ENCODE measurements around the gene REG4.
A peak's percentile ranks its signal among the peaks of the same experiment; 100 is the strongest.

Gene REG4

DNA sequence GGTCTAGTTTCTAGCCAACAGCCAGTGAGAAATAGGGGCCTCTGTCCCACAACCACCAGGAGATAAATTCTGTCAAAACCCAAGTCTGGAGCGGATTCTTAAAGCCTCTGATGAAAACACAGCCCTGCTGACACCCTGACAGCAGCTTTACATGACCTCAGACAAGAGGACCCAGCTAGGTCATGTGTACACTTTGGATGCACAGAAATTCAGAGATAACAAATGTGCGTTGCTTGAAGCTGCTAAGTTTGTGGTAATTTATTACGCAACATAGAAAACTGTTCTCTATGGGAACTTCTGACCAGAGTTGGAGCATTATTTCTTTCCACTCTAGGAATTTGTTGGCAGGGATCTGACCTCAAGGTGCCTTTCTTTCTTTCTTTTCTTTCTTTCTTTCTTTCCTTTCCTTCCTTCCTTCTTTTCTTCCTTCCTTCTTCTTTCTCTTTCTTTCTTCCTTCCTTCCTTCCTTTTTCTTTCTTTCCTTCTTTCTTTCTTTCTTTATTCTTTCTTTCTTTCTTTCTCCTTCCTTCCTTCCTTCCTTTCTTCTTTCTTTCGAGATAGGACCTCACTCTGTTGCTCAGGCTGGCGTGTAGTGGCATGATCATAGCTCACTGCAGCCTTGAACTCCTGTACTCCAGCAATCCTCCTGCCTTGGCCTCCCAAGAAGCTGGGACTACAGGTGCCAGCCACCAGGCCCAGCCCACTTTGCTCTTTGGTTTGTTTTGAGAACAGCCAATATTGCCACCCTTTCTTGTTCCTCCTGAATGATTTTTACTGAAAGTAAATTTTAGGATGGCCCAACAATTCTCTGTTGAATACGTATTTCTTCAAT is 27.7 kb downstream of the REG4 start:
- Histone ChIP-seq H3K4me1 (ENCODE audit: control insufficient read depth in 2 of 2, insufficient read depth in 2 of 2, low read length in 2 of 2) (peaks cover 14 to 50% of the 10 kb centered on the region in 2 donors), H3K36me3 (ENCODE audit: control insufficient read depth in 2 of 2, insufficient read depth in 2 of 2, low read length in 2 of 2) (no peaks in the 10 kb centered on the region), H3K9me3 (ENCODE audit: control insufficient read depth in 2 of 2, low read length in 2 of 2) (no peaks in the 10 kb centered on the region), H3K9ac (ENCODE audit: low read depth in 1 of 2, low read length in 2 of 2) (peak overlapping the region in 1 of 2 donors; percentile 7), H3K27me3 (ENCODE audit: control insufficient read depth in 2 of 2, insufficient read depth in 2 of 2, low read length in 2 of 2) (no peaks in the 10 kb centered on the region), H3K27ac (ENCODE audit: low read depth in 2 of 2, low read length in 2 of 2) (peak overlapping the region in 1 of 2 donors; percentile 40), H3K4me3 (ENCODE audit: low read length in 2 of 2) (no peak overlapping the region)

GRCh38 chr1:119782631-119783325 is 28.5 kb downstream of the REG4 start:
- Histone ChIP-seq H3K9me3 (ENCODE audit: control insufficient read depth in 2 of 2, low read length in 2 of 2) (no peaks in the 10 kb centered on the region), H3K4me1 (ENCODE audit: control insufficient read depth in 2 of 2, insufficient read depth in 2 of 2, low read length in 2 of 2) (peaks cover 14 to 47% of the 10 kb centered on the region in 2 donors), H3K9ac (ENCODE audit: low read depth in 1 of 2, low read length in 2 of 2) (no peak overlapping the region), H3K36me3 (ENCODE audit: control insufficient read depth in 2 of 2, insufficient read depth in 2 of 2, low read length in 2 of 2) (no peaks in the 10 kb centered on the region), H3K4me3 (ENCODE audit: low read length in 2 of 2) (no peak overlapping the region), H3K27me3 (ENCODE audit: control insufficient read depth in 2 of 2, insufficient read depth in 2 of 2, low read length in 2 of 2) (no peaks in the 10 kb centered on the region), H3K27ac (ENCODE audit: low read depth in 2 of 2, low read length in 2 of 2) (no peak overlapping the region)

DNA sequence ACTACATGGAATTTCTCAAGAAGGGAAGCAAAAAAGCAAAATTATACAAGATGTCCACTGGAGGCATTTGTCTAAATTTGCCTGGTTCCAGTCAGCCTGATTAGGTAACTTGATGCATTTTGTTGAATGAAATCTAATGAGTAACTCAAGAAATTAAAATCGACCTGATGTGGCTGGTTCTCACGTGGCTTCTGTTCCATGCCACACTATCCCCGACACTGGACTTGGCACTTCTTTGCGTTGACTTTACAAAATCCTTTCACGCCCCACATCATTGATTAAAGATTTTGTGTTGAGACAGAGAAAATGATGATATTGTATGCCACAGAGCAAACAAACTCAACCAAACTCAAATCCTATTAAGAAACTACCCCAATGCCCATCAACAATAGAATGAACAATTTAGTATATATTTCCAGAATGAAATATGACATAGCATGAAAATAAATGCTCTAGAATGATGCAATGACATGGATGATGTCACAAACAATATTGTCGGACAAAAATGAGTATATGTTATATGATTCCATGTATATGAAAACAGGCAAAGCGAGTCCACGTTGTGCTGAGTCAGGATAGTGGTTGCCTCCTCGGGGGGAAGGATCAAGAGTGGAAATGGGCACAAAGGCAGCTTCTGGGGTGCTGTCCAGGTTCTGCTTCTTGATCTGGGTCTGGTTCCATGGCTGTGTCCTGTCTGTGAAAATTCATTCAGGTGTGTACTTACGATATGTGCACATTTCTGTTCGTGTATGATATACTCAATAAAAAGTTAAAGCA is 29.6 kb downstream of the REG4 start:
- no peaks in the 10 kb centered on the region for H3K36me3 ChIP-seq (ENCODE audit: control insufficient read depth in 2 of 2, insufficient read depth in 2 of 2, low read length in 2 of 2)
- no peak overlapping the region for H3K9ac ChIP-seq (ENCODE audit: low read depth in 1 of 2, low read length in 2 of 2)
- peaks cover 14 to 50% of the 10 kb centered on the region in 2 donors for H3K4me1 ChIP-seq (ENCODE audit: control insufficient read depth in 2 of 2, insufficient read depth in 2 of 2, low read length in 2 of 2)
- no peaks in the 10 kb centered on the region for H3K27me3 ChIP-seq (ENCODE audit: control insufficient read depth in 2 of 2, insufficient read depth in 2 of 2, low read length in 2 of 2)
- peak overlapping the region in 1 of 2 donors; percentile 82 for H3K27ac ChIP-seq (ENCODE audit: low read depth in 2 of 2, low read length in 2 of 2)
- no peaks in the 10 kb centered on the region for H3K9me3 ChIP-seq (ENCODE audit: control insufficient read depth in 2 of 2, low read length in 2 of 2)
- no peak overlapping the region for H3K4me3 ChIP-seq (ENCODE audit: low read length in 2 of 2)

- H3K4me3 ChIP-seq (ENCODE audit: low read length in 2 of 2), result peak overlapping the region; percentile 53 to 65
- no peaks in the 10 kb centered on the region for H3K9me3 ChIP-seq (ENCODE audit: control insufficient read depth in 2 of 2, low read length in 2 of 2)
- H3K27me3 ChIP-seq (ENCODE audit: control insufficient read depth in 2 of 2, insufficient read depth in 2 of 2, low read length in 2 of 2), result no peaks in the 10 kb centered on the region
- no peaks in the 10 kb centered on the region for H3K36me3 ChIP-seq (ENCODE audit: control insufficient read depth in 2 of 2, insufficient read depth in 2 of 2, low read length in 2 of 2)
- peaks cover 14 to 56% of the 10 kb centered on the region in 2 donors for H3K4me1 ChIP-seq (ENCODE audit: control insufficient read depth in 2 of 2, insufficient read depth in 2 of 2, low read length in 2 of 2)
- peak overlapping the region; percentile 5 to 55 for H3K9ac ChIP-seq (ENCODE audit: low read depth in 1 of 2, low read length in 2 of 2)
- peak overlapping the region; percentile 82 to 91 for H3K27ac ChIP-seq (ENCODE audit: low read depth in 2 of 2, low read length in 2 of 2)
Observed at GRCh38 chr1:119779869-119780356, 31.3 kb downstream of the REG4 start.

GRCh38 chr1:119778886-119779560 is 32.2 kb downstream of the REG4 start:
- Histone ChIP-seq H3K4me3 (ENCODE audit: low read length in 2 of 2) (peak overlapping the region; percentile 53 to 65), H3K9me3 (ENCODE audit: control insufficient read depth in 2 of 2, low read length in 2 of 2) (no peaks in the 10 kb centered on the region), H3K36me3 (ENCODE audit: control insufficient read depth in 2 of 2, insufficient read depth in 2 of 2, low read length in 2 of 2) (no peaks in the 10 kb centered on the region), H3K4me1 (ENCODE audit: control insufficient read depth in 2 of 2, insufficient read depth in 2 of 2, low read length in 2 of 2) (peaks cover 18 to 50% of the 10 kb centered on the region in 2 donors), H3K9ac (ENCODE audit: low read depth in 1 of 2, low read length in 2 of 2) (peak overlapping the region; percentile 28 to 55), H3K27ac (ENCODE audit: low read depth in 2 of 2, low read length in 2 of 2) (peak overlapping the region; percentile 82 to 91), H3K27me3 (ENCODE audit: control insufficient read depth in 2 of 2, insufficient read depth in 2 of 2, low read length in 2 of 2) (no peaks in the 10 kb centered on the region)

- Histone ChIP-seq H3K4me1 (ENCODE audit: control insufficient read depth in 2 of 2, insufficient read depth in 2 of 2, low read length in 2 of 2) (peaks cover 24 to 47% of the 10 kb centered on the region in 2 donors), H3K9me3 (ENCODE audit: control insufficient read depth in 2 of 2, low read length in 2 of 2) (no peaks in the 10 kb centered on the region), H3K36me3 (ENCODE audit: control insufficient read depth in 2 of 2, insufficient read depth in 2 of 2, low read length in 2 of 2) (no peaks in the 10 kb centered on the region), H3K27me3 (ENCODE audit: control insufficient read depth in 2 of 2, insufficient read depth in 2 of 2, low read length in 2 of 2) (no peaks in the 10 kb centered on the region), H3K9ac (ENCODE audit: low read depth in 1 of 2, low read length in 2 of 2) (no peak overlapping the region), H3K27ac (ENCODE audit: low read depth in 2 of 2, low read length in 2 of 2) (peak overlapping the region; percentile 2 to 38), H3K4me3 (ENCODE audit: low read length in 2 of 2) (no peak overlapping the region)
Observed at GRCh38 chr1:119778359-119778758, 32.9 kb downstream of the REG4 start.

- H3K9me3 ChIP-seq (ENCODE audit: control insufficient read depth in 2 of 2, low read length in 2 of 2), result no peaks in the 10 kb centered on the region
- no peaks in the 10 kb centered on the region for H3K27me3 ChIP-seq (ENCODE audit: control insufficient read depth in 2 of 2, insufficient read depth in 2 of 2, low read length in 2 of 2)
- H3K4me3 ChIP-seq (ENCODE audit: low read length in 2 of 2), result no peak overlapping the region
- H3K4me1 ChIP-seq (ENCODE audit: control insufficient read depth in 2 of 2, insufficient read depth in 2 of 2, low read length in 2 of 2), result peaks cover 18 to 46% of the 10 kb centered on the region in 2 donors
- peak overlapping the region; percentile 62 to 87 for H3K27ac ChIP-seq (ENCODE audit: low read depth in 2 of 2, low read length in 2 of 2)
- H3K36me3 ChIP-seq (ENCODE audit: control insufficient read depth in 2 of 2, insufficient read depth in 2 of 2, low read length in 2 of 2), result no peaks in the 10 kb centered on the region
- H3K9ac ChIP-seq (ENCODE audit: low read depth in 1 of 2, low read length in 2 of 2), result peak overlapping the region in 1 of 2 donors; percentile 24
Observed at GRCh38 chr1:119774746-119775490, 36.3 kb downstream of the REG4 start.

- Histone ChIP-seq H3K4me1 (ENCODE audit: control insufficient read depth in 2 of 2, insufficient read depth in 2 of 2, low read length in 2 of 2) (peaks cover 18 to 46% of the 10 kb centered on the region in 2 donors), H3K36me3 (ENCODE audit: control insufficient read depth in 2 of 2, insufficient read depth in 2 of 2, low read length in 2 of 2) (no peaks in the 10 kb centered on the region), H3K4me3 (ENCODE audit: low read length in 2 of 2) (no peak overlapping the region), H3K9me3 (ENCODE audit: control insufficient read depth in 2 of 2, low read length in 2 of 2) (no peaks in the 10 kb centered on the region), H3K27me3 (ENCODE audit: control insufficient read depth in 2 of 2, insufficient read depth in 2 of 2, low read length in 2 of 2) (no peaks in the 10 kb centered on the region), H3K9ac (ENCODE audit: low read depth in 1 of 2, low read length in 2 of 2) (no peak overlapping the region), H3K27ac (ENCODE audit: low read depth in 2 of 2, low read length in 2 of 2) (peak overlapping the region; percentile 62 to 87)
Observed at GRCh38 chr1:119773711-119774241, 37.5 kb downstream of the REG4 start.

DNA sequence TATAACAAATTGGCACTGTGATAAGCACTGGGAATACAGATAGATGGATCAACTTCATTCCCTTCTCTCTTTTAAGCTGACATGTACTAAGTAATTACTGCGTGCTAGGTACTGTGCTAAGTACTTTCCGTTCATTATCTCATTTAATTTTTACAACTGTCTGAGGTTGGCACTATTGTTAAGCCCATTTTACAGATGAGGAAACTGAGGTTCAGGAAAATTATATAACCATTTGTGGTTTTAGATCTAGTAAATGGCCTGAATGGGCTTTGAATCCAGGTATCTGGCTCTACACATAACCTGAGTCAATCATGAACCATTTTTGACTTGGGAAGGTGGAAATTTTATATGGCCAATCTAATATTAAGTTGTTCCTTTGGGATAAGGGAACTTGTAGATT is 39.0 kb downstream of the REG4 start:
- Histone ChIP-seq H3K27ac (ENCODE audit: low read depth in 2 of 2, low read length in 2 of 2) (no peak overlapping the region), H3K9me3 (ENCODE audit: control insufficient read depth in 2 of 2, low read length in 2 of 2) (no peaks in the 10 kb centered on the region), H3K27me3 (ENCODE audit: control insufficient read depth in 2 of 2, insufficient read depth in 2 of 2, low read length in 2 of 2) (no peaks in the 10 kb centered on the region)

More for the DNA sequence above, 39.0 kb downstream of the REG4 start:
- Histone ChIP-seq H3K4me1 (ENCODE audit: control insufficient read depth in 2 of 2, insufficient read depth in 2 of 2, low read length in 2 of 2) (peaks cover 18 to 39% of the 10 kb centered on the region in 2 donors), H3K4me3 (ENCODE audit: low read length in 2 of 2) (no peak overlapping the region), H3K9ac (ENCODE audit: low read depth in 1 of 2, low read length in 2 of 2) (no peak overlapping the region), H3K36me3 (ENCODE audit: control insufficient read depth in 2 of 2, insufficient read depth in 2 of 2, low read length in 2 of 2) (no peaks in the 10 kb centered on the region)
